Measurements from ENCODE around the gene PRKAB1.
"Not testable (repeated sequence)": the region's sequence is repeated elsewhere in the genome, so short reads cannot be mapped to it uniquely, and the experiment has no call there.

The PRKAB1 gene

DNA sequence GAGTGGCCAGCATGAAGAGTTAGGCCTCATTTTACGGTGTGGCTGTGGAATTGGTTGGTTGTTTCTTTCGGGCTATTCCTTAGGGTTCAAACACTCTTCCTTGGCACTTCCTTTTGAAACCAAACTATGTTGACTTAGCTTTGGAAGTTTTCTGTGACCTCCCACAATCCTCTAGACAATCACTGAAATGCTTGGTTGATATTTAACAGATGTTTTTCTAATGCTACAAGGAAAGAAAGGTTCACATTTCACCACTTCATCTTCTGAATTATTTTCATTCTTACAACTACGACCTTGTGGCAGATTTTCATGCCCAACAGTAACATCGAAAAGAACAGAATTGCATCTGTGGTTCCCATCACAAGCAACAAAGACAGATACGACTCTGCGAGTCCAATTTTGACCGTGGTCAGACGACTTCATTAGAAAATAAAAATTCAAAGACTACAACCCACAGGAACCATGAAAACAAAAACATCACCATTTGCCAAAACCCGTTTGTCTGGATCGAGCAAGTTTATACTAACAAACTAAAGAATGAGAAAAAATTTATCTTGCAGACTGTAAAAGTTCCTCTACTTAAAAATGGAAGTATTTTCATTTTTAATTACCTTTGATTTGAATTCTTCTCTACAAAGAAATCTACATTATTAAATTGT is 16.9 kb downstream of the PRKAB1 start:
- DNase-seq (ENCODE audit: low read depth): no peak

DNA sequence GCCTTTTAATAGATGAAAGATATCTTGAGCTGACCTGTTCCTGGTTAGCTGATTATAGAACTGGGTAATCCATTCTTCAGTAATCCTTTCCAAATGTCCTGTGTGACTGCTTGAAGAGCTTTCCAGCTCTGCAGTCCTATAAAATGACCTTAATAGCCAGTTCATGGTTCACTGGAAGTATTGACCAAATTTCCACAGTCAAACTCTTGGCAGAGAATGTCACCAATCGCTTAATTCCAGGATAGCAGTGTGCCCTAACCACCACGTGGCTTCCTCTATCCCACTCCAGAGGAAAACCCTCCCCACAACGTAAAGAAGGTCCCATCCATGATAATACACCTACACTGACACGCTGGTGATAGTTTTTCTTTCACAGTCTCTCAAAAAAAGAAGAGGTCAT is 17.4 kb downstream of the PRKAB1 start:
- no peak for DNase-seq (ENCODE audit: low read depth)

DNA sequence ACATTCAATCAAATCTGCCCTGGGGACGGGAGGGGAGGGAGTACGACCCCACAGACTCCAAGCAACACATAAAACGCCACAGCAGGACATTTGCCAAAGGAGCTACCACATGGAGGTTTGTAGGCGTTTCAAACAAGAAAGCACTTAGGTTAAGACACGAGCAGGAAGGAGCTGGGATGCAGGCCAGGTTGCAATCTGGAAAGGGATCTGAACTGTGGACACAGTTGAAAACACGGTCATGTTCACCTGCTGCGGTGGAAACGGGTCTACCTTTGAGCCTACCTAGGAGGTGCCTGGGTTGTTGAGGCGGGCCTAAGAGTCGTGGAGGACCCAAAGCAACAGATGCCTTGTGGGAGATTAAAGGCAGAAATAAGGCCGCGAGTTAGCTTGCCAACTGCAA is 18.4 kb downstream of the PRKAB1 start:
- DNase-seq (ENCODE audit: low read depth): no peak

DNA sequence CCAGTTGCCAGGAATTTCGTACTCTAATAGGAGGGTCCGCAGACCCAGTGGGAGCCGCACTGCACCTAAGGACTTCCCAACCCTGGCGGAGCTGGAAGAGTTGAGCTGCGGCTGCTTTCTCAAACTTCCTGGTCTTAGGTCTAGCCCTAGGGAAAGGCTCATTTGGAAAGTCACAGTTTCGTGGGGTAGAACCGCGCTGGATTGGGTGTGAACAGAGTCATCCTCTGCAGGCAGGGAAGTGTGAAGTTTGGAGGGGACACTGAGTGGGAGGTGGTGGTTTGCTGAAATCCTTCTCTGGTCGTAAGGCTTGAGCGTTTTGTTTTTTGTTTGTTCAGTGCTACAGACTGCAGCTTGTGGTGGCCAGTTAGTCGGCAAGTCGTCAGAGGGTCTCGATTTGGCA is 18.8 kb downstream of the PRKAB1 start:
- DNase-seq (ENCODE audit: low read depth): no peak

DNA sequence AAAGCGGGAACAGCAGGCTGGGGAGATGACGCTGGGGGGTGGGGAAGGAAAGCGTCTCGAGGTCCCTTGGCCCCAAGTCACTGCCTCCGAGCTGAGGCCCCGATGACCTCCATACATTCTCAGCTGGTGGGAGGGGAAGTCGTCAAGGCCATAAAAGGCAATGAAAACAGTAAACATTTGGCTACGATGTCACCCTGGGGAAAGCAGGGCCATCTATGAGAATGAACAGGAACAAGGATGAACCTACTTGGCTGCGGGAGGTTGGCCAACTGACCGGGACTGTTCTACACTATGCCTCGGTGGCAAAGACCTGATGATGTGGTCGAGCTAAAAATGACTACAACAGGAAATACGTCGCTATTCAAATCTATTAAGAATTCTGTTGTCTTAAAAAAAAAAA is 19.5 kb downstream of the PRKAB1 start:
- no peak for DNase-seq (ENCODE audit: low read depth)

DNA sequence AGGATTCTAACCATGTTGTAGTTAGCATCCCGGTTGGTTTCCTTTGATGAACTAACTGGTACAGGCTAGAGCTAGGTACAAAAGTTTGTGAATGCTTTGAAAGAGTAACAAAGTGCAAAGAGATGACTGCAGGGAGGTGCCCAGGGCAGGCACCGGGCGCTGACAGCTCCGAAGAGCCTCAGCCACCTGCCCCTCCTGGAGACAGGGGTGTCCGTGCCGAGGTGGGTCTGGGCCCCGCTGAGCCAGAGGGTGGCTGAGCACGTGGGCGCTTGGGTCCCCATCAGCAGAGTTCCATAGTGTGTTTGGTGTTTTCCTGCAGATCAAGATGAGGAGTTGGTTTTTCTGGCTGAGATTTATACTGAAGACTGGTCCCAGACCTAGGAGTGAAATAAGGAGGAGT is 19.9 kb downstream of the PRKAB1 start:
- no peak for DNase-seq (ENCODE audit: low read depth)

DNA sequence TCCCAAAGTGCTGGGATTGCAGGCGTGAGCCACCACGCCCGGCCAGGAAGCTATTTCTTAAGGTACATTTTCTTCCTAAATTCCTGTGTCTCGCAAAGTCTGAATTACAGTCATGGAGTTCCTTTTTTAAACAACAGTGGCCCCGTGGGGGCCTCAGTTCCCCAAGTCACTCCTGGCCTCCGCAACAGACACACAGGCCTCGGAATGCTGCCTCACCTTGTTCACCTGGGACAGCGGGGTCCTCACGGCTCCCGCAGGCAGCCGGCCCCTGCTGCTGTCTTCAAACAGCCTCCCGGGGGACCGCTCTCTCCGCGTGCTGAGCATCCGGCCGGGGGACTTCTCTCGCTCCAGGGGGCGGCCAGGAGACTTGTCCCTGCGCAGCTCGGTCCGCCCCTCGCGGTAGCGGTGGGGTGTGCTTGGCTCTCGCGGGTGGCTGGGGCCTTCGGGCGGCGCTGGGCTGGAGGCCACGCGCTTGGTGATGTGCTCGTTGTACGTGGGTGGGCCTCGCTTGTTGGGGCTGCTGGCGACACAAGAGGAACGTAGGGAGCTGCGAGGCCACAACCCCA is 22.1 kb downstream of the PRKAB1 start:
- DNase-seq (ENCODE audit: low read depth): no peak

DNA sequence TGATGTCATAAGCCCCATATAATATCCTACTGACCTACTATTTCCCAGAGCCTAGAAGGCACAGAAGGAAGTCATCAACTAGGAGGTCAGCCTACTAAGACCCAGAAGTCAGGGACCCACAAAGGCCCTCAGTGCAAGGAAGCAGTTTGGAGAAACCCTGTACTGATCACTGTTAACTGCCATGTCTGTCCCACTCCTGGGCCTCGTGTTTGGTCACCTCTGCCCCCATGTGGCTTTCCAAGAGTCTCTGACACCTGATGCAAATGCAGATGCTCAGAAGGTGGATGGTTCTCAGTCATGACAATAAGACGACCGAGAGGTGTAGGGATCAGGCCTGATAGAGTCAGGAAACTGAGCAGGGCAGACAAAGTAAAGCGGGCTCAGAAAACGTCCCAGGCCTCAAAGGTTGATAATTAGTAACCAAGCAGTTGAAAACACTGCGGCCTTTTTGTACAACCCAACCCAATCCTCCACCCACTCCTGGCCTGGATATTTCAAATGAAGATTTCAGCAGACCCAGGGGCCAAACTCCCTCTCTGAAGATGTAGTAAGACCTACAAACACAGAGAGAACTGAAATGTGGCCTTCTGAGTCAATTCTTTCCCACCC is 23.4 kb downstream of the PRKAB1 start:
- DNase-seq (ENCODE audit: low read depth): no peak

DNA sequence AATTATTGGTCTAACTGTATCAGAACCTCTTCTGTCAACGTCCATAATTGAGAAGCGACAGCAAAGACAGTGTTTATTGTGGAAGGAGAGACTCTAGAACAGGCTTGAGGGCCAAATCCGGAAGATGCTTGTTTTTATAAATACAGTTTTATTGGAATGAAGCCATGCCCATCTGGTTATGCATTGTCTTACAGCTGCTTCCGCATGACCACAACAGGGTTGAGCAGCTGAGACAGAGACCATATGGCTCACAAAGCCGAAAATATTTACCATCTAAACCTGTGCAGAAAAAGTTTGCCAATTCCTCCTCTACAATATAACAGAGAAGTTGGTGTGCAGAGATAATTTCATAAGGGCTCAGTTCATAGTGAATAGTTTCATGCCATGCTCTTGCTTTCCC is 24.5 kb downstream of the PRKAB1 start:
- no peak for DNase-seq (ENCODE audit: low read depth)

DNA sequence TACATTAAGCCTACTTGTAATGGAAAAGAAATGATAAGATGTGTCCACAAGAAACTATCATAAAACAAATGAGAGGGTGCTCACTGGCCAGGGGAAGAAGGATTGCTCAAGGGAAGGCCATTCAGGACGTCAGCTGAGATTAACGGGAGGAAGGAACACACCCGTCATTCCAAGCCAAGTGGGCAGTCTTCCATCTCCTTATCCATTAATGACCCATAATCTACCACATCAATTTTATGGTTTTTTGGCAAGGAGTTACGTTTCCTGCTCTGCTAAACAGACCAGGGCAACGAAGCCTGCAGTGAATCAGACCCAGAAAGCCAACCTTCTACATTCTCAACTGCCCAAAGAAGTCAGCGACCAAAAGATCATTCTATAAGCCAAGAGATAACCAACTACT is 25.1 kb downstream of the PRKAB1 start:
- peak; percentile 94 for DNase-seq (ENCODE audit: low read depth)

DNA sequence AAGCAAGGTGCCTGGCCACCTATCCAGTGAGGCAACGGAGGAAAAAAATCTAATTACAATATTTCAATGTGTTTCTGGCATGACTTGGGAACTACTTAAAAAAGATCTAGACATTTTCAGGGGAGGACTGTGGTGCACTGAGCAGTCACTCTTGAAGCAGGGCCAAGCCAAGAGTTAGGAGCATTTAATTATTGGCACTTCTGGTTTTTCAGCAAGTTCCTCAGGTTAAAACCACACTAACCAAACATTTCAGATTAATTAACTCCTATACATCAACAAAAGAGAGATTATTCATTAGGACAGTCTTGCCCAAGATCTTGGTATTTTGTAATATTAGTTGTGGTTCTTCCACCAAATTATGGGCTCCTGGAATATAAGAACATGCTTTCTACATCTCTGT is 25.6 kb downstream of the PRKAB1 start:
- no peak for DNase-seq (ENCODE audit: low read depth)

DNA sequence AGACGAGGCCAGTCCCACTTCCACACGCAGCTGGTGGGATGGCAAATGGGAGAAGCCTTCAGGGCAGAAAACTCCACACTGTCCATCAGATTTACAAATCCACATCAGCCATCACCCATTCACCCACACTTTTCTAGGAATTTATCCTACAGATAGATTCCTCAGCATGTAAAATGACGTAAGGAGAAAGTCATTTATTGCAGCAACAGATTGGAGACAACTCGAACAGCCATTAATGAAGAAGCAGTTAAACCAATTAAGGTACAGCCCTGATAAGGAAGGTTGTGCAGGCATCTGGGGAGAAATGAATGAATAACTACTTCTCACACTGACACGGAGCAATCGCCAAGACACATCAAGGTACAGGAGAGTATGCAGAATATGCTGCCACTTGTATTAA is 26.2 kb downstream of the PRKAB1 start:
- DNase-seq (ENCODE audit: low read depth): no peak

DNA sequence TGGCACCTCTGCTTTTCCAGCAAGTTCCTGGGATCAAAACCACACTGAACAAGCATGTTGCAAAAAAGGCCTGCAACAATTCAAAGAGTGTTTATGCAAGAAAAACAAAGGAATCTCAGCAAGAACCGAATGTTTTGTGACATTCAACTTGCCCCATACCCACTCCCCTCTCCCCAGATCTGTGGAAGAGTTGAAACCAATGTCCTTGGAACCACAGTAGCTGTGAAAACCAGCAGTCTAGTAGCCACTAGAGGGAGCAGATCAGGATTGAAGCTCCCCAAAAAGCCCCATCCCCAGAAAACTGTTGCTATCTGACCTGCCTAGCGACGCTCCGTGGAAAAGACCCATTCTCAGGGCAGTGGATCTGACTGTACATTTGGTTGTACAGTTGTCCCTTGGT is 27.1 kb downstream of the PRKAB1 start:
- no peak for DNase-seq (ENCODE audit: low read depth)

DNA sequence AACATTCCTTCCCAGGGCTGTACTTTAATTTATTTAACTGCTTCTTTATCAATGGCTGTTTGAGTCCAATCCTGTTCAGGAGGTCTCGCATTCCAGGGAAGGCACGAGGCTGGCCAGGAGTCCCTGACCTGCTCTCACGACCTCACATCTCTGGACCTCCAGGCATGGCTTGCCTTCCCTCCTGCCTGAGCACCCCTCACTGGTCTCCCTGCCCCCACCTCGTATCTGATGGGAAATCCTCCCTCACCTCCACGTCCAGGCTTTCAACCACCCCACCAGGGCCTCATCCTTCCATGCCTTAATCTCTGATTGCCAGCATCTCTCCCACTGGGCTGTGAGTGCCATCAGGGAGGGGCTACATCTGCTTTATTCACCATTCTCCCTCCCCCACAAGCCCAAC is 29.0 kb downstream of the PRKAB1 start:
- no peak for DNase-seq (ENCODE audit: low read depth)

DNA sequence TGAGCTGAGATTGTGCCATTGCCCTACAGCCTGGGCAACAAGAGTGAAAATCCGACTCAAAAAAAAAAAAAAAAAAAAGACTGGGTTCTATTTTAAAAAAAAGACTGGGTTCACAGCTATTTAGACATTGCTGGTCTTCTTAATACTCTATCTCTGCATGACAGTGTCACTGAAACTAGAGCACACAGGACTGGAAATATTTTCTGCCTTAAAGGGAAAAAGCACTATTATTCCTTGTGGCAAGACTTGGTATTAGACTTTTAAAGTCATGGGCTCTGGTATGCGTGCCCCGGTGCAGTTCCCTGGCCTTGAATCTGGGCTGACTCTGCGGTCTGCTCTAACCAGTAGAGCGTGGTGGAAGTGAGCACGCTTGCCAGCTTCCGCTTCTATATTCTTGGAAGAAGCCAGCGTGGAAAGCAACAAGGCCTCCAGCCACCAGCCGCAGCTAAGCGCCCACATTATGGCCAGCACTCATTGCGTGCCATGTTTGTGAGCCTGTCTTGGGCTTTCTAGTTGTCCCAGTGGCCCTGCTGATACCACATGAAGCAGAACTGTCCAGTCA is 31.3 kb downstream of the PRKAB1 start:
- peak; percentile 70 for DNase-seq (ENCODE audit: low read depth)

DNA sequence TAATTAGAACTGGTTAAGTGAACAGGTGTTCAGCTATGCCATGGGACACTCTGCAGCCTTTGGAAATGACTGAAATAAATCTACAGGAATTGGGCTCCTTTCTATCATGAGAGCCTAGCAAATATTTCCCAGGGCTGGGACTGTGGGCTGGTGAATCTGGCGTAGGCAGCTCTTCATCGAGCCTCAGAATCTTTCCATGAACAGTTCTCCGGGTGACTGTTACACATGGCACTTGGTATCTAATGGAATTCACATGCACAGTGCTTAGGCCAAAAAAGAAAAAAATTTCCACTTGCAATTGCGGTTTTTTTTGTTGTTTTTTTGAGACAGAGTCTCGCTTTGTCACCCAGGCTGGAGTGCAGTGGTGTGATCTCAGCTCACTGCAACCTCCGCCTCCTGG is 32.1 kb downstream of the PRKAB1 start:
- peak; percentile 64 for DNase-seq (ENCODE audit: low read depth)

DNA sequence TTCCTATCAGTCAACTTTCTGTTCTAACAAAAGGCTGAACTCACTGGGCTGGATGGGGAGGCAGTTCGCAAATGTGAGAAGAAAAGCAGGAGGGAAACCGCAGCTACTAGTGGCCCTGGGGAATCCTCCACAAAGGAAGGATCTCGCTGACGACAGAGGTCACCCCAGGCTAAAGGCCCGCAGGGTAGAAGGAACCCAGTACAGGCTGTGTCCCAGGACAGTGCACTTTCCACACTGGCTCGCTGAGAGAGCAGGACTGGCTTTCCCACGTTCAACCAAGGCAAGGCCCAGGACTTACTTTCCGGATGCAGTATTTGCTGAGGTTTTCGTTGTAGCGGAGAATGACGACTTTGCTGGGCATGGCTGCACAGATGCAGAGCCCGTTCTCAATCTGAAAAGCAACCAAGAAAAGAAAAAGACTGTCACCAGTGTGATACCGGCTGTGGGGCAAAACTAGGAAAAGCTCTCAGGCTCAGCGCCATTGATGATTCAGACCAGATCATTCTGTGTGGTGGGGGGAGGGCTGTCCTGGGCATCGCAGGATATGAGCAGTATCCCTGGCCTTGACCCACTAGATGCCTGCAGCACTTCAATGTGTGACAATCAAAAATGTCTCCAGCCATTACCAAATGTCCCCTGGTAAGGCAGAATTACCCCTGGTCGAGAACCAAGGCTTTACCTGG is 36.3 kb downstream of the PRKAB1 start:
- DNase-seq (ENCODE audit: low read depth): no peak

DNA sequence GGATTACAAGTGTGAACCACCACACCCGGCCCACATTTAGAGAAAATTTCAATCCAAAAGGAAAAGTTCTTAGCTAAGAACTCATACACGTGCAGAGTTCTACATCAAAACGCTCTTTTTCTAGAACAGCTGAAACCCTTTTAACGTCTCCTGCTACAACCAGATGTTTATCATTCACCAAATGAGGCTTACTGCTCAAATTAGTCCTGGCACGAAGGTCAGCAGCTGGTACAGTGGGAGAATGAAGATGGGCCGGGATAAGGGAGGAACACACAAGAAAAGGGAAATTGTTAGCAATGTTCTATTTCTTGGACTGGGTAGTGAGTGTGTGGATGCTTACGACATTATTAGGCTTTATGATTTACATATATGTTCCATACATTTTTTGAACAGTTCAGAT is 37.2 kb downstream of the PRKAB1 start:
- no peak for DNase-seq (ENCODE audit: low read depth)

DNA sequence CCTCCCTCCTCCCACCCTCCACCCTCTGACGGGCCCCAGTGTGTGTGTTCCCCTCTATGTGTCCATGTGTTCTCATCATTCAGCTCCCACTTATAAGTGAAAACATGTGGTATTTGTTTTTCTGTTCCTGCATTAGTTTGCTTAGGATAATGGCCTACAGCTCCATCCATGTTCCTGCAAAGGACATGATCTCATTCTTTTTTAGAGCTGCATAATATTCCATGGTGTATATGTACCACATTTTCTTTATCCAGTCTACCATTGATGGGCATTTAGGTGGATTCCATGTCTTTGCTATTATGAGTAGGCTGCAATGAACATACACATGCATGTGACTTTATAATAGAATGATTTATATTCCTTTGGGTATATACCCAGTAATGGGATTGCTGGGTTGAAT is 38.5 kb downstream of the PRKAB1 start:
- DNase-seq (ENCODE audit: low read depth): not testable (repeated sequence)

DNA sequence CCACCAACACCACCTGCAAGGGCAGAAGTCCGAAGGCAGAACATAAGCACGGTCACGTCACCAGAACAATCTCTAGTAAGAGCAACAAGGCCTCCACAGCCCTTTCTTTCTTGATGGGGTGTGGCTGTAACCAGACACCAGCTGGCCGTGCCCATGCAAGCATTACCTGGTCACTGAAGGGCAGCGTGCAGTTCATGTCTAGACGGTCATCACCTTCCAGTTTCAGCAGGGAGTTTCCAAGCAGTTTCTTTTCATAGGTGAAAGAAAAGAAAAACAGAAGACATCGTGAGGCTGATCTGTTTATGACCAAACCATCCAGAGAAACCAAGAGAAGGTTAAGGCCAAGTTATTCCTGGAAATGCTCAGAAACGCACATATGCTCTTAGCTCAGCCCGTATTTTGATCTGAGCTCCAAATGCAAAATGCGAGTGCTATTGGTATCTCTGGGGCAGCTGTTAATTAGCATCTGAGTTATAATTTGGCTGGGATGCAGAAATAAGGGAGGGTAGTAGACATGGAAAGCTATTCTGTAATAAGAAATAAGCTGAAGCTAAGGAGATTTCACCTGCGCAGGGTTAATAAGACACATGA is 42.5 kb downstream of the PRKAB1 start:
- no peak for DNase-seq (ENCODE audit: low read depth)

DNA sequence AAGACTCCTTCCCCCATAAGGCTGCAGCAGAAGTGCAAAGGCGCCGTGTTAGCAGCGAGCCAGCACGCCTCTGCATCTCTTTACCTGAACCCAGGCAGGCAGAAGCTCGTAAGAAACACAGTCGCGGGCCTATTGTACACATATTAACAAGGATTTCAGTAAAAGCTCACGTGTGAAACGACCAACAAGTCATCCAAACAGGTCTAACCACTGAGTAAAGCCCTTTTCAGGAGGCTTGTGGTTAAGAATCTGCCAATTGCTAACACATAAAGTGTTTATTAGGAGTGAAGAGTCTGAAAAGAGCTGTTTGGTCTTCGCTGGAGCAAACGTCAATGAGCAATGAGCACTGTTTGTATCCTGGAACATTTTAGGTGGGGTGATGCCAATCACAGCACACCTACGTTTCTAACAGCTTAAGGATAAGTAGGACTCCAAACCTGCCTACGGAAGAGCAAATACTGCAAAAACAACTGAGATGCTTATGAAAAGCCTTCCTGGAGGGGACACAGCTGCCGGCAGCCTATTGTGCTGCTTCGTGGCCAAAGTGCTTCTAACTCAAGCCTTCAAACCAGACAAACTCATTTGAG is 43.1 kb downstream of the PRKAB1 start:
- no peak for DNase-seq (ENCODE audit: low read depth)

DNA sequence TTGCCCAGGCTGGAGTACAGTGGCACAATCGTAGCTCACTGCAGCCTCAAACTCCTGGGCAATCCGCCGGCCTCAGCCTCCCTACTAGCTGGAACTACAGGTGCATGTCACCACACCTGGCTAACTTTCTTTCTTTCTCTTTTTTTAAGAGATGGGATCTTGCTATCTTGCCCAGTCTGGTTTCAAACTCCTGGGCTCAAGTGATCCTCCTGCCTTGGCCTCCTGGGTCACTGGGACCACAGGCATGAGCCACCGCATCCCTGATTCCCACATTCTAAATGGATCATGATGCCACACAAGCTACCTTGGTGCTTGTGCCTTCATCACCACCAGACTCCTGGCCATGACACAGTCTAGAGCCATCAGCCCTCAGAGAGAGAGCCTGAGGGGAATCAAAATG is 43.8 kb downstream of the PRKAB1 start:
- DNase-seq (ENCODE audit: low read depth): no peak
